A673 (cell line): ENCODE measurements around the gene TGFB1I1.

Experiments
- EZH2 ChIP-seq: fragments of 200-600 bp; sonication (generic); IDR thresholded peaks from 2 replicates; pipeline ENCODE4 v1.6.1; 2017; ENCODE audit warnings: borderline replicate concordance, low read depth, mild to moderate bottlenecking, mixed read lengths, antibody characterized with exemption, low read length; ENCODE audit not compliant: poor library complexity, severe bottlenecking
- TF ChIP-seq, protein P1 (sequence below): fragments of 300-800, 200-600 bp; sonication (generic); conservative IDR thresholded peaks from 2 replicates; pipeline ENCODE4 v1.5.1; 2017; ENCODE audit warnings: low read depth, mild to moderate bottlenecking, antibody characterized with exemption, low read length, moderate library complexity, mixed read lengths

DNA sequence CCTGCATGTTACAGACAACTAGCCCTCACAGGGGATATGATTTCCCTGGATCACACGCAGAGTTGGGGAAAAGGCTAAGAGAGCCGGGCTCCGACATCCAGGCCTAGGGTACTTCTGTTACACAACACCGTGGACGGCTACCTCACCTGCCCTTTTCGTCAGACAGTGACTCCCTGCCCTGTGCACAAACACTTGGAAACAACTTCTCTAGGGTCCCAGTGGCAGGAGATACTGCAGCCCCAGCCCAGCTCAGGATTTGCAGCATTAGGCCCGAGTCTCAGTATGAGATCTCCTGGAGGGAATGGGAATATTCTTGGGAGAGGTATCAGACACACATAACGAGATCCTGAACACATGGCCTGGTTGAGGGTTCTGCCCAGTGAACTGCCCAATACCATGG is 28.0 kb downstream of the TGFB1I1 start:
- TF ChIP-seq, protein P1, sequence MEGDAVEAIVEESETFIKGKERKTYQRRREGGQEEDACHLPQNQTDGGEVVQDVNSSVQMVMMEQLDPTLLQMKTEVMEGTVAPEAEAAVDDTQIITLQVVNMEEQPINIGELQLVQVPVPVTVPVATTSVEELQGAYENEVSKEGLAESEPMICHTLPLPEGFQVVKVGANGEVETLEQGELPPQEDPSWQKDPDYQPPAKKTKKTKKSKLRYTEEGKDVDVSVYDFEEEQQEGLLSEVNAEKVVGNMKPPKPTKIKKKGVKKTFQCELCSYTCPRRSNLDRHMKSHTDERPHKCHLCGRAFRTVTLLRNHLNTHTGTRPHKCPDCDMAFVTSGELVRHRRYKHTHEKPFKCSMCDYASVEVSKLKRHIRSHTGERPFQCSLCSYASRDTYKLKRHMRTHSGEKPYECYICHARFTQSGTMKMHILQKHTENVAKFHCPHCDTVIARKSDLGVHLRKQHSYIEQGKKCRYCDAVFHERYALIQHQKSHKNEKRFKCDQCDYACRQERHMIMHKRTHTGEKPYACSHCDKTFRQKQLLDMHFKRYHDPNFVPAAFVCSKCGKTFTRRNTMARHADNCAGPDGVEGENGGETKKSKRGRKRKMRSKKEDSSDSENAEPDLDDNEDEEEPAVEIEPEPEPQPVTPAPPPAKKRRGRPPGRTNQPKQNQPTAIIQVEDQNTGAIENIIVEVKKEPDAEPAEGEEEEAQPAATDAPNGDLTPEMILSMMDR = no peak
- no peak for TF ChIP-seq EZH2
